DMS 273 (cell line): Measurements from ENCODE around the gene NRG2.

Experiments
- DNase-seq: peaks from one replicate; lab custom pipeline; 2025; ENCODE audit not compliant: unreplicated experiment; lab: John Stamatoyannopoulos, UW

The NRG2 gene

DNA sequence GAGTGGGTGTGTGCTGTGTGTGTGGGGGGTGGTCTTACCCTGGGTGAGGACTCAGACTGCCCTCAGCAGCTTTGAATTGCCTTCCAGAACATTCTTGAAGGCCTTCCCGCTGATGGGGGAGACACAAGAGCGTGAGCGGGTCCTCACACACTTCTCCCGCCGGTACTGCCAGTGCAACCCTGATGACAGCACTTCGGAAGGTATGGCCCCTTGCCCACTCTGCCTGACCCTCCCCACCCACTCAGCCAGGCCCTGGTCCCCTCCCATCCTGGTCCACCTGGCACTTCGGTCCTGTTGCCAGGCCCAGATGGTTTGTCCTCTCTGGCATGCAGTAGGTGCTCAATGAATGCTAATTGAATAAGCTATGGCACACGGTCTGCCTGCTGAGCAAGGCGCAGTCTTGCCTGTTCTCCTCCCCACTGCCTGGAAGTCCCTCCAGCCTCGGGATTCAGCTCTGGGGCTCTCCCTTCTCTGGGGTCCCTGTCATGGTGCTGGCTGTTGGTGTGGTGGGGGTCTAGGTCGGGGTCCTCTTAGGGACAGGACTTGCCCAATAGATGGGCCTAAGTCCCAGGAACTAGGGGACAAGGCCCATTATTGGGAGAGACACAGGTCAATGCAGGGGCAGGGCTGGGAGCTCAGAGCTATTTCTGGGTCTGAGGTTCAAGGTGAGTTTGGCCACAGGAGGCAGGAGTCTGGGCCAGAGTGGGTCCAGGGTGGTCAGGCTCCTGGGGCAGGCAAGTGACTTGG is 221.1 kb downstream of the NRG2 start:
- no peak for DNase-seq

DNA sequence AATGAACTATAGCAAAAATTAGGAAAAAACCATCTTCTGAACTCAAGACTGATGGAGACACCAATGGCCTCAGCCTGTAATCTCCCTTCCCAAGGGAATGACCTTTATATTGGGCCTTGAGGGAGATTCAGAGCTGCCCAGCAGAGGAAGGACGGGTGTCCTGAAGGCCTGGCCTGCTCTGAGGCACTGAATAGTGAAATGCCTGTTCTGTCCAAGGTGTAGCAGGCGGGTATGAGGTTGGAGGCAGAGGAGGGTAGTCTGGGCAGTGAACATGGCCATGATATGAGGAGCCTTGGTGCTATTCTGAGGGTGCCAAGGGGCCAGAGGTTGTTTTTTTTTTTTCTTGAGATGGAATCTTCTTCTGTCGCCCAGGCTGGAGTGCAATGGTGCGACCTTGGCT is 222.5 kb downstream of the NRG2 start:
- no peak for DNase-seq

DNA sequence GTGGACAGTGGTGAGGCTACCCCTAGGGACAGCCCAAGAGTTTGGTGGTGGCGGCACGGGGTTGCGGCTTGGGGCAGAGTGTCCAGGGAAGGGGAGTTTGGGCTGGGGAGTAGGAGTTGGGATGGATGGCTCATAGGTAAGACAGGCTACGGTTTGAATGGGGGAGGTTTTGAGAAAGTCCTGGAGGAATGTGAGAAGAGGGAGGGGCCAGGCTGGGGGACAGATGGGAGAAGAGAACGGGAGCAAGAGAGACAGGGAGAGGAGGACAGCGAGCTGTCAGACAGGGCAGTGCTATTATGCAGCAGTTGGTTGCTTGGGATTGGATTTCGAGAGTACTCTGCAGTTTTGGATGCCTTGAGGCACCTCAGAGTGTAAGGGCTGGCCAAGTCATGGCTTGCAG is 223.0 kb downstream of the NRG2 start:
- DNase-seq: no peak

DNA sequence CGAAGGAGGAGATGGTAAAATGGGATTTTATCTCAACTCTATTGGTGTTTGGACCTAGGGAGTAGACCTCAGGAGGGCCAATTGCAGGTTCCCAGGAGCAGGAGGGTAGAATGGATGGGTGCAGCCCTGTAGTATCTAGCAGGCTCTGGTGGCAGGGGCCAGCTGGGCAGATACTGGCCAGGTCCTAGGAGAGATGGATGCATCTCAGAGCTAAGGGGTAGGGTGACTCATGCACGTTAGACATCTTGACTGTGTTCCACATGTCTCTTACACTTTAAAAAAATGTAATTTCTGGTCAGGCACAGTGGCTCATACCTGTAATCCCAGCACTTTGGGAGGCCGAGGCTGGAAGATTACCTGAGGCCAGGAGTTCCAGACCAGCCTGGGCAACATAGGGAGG is 225.1 kb downstream of the NRG2 start:
- no peak for DNase-seq

DNA sequence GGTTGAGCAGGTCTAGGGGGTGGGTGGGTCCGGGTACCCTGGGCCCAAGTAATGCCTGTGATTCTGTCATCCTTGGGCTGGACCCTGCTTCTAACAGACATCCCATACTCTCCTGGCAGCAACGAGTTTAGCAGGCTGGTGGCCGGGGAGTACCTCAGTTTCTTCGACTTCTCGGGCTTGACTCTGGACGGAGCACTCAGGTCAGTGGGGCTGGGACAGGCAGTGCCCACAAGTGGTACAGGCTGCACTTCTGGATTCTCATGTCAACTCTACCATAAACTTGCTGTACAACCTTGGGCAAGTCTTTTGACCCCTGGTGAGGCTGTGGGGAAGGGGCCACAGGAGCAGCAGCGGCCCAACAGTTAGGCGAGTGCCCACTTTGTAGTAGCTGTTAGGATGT is 225.7 kb downstream of the NRG2 start:
- no peak for DNase-seq

DNA sequence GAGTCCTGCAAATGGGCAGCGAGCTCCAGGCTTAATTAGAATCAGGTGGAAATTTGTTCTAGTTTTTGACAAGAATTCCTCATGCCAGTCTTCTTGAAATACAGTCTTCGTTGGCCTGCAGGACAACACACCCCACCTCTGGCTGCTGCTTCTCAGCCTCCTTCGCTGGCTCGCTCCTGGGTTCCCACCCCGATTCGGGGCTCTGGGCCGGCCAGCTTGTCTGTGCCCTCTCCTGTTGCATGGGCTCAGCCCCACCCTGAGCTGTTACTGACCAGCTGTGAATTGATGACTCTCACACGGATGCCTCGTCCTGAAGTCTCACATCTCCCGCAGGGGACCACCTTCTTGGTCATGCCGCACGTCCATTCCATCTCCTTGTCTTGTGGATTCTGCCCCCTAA is 226.5 kb downstream of the NRG2 start:
- DNase-seq: no peak

DNA sequence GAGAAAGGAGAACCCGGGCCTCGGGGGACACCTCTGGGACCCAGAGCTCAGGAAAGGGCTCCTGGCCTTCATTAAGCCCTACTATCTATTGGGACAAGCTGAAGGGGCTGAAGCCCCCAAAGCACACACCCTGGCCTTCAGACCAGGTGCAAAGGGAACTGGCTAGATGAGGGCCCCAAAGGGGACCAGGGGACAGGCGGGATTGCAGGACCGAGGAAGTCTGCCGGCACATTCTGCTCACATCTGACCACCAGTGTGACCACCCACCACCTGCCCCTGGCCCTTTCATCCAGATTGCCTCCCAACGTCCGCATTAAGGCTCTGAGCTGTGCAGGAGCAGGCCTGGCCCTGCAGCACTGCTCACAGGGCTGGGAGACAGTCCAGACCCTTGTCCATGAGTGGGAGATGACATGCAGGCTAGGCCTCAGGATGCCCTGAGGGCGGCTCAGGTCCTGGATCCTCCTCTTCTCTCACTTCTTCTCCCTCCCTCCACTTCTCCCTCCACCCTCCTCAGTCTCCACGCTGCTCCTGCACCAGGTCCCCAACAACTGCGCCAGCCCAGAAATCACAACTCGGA is 228.3 kb downstream of the NRG2 start:
- DNase-seq: no peak

DNA sequence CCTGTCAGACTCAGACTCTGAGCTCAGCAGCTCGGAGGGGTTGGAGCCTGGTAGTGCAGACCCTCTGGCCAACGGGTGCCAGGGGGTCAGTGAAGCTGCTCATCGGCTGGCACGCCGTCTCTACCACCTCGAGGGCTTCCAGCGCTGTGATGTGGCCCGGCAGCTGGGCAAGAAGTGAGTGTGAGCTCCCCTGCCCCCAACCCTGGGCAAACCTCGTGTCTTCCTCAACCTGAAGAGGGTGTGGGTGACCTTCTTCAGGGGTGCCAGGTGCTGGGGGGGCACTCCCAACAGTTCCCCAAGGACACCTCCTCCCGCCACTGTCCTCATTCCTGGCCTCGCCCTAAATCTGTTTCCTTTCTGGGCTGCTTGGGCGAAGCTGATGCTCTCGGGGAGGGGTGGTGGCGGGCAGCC is 228.9 kb downstream of the NRG2 start:
- no peak for DNase-seq

DNA sequence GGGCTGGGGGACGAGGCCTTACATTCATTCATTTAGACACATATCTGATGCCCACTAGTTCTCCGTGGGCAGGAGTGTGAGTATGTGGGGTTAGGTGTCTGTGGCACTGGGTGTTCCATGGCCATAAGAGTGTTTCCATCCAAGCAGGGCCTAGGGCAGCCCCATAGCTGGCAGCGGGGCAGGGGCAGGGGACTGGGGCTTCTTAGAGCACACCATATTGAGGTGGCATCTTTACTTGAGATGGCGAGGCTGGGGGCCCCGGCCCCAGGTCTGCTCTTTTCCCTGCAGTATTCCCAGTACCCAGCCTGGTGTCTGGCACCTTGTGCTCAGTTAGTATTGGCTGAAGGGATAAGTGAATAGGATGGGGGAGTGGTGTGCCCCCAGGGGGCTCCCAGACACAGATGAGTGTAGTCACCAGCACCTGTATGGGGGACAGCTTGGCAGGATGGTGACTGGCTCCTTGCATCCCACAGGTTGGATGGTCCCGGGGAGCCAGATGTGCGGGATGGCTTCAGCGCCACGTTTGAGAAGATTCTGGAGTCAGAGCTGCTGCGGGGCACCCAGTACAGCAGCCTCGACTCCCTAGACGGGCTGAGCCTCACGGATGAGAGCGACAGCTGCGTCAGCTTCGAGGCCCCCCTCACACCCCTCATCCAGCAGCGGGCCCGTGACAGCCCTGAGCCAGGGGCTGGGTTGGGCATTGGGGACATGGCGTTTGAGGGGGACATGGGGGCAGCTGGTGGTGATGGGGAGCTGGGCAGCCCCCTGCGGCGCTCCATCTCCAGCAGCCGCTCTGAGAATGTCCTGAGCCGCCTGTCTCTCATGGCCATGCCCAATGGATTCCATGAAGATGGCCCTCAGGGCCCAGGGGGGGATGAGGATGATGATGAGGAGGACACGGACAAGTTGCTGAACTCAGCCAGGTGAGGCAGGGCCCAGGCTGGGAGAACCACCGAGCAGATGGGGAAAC is 230.0 kb downstream of the NRG2 start:
- DNase-seq: no peak

DNA sequence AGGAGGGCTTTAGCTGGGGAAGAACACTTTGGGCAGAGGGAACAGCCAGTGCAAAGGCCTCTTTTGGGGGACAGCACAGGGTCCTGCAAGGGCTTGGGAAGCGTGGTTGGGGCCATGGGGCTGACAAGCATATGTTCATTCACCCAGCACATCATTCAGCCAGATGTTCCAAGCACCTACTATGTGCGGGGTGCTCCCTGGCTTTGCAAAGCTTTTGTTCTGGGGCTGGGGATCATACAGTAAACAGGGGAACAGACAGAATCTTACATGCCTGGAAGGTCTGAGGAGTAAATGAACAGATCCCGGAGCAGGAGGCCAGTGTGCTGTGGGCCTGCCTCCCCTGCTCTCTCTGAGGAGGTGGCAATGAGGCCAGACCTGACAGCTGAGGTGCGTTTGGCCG is 230.8 kb downstream of the NRG2 start:
- no peak for DNase-seq

DNA sequence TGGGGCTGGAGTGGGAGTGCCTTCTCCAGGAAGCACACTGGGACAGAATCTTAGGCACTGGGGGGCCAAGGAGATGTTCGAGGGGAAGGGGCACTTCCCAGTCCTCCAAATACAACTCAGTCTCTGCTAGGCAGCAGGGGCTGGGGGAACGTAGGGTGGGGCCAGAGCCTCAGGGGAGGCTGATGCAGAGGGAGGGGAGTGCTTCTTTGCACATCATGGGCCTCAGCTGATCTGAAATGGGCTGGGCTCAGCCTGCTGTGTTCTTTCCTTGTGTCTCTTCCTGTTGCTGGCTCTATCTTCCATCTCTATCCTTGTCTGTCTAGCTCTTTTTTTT is 231.9 kb downstream of the NRG2 start:
- DNase-seq: no peak

DNA sequence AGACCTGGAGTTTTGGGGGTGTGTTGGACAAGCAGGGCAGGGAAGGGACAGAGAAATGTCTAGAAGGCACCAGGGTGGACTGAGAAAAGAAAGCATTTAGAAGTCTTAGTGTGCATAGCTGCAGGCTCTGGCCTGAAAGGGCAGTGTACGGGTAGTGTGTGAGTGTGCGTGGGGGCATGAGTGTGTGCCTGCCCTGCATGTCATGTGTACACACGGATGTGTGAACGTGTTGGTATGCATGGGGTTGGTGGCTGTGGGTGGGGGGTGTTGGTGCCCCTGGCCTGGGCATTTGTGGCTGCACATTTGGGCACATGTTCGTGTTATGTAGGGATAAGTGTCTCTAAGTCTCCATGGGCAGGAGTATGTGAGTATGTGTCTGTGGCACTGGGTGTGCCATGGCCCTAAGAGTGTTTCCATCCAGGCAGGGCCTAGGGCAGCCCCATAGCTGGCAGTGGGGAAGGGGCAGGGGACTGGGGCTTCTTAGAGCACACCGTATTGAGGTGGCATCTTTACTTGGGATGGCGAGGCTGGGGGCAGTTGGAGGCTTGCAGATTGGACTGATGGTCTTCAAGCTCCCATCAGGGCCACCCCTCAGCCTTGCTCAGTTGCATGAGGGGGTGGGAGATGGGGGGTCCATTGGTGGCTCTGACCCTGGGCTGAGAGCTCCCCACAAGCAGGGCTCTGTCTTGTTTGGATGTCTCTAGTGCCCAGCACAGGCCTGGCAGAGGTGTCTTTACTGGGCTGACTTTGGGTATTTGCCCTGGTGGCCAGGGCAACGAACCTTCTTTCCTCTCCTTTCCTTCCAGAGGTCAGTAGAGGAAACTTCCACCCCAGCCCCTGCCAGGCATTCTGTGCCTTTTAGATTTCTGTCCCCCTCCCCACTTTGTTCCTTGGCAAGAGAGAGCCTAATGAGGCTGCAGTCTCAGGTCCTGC is 232.5 kb downstream of the NRG2 start:
- no peak for DNase-seq

DNA sequence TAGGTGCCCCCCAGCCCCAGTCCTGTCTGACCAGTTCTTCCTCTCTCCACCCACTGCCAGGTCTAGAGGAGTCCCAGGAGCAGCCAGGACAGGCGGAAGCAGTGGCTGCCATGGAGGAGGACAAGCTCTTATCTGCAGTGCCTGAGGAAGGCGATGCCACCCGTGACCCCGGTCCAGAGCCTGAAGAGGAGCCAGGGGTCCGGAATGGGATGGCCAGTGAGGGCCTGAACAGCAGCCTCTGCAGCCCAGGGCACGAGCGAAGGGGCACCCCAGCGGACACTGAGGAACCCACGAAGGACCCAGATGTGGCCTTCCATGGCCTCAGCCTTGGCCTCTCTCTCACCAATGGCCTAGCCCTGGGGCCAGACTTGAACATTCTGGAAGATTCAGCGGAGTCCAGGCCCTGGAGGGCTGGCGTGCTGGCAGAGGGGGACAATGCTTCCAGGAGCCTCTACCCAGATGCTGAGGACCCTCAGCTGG is 233.7 kb downstream of the NRG2 start:
- DNase-seq: no peak

DNA sequence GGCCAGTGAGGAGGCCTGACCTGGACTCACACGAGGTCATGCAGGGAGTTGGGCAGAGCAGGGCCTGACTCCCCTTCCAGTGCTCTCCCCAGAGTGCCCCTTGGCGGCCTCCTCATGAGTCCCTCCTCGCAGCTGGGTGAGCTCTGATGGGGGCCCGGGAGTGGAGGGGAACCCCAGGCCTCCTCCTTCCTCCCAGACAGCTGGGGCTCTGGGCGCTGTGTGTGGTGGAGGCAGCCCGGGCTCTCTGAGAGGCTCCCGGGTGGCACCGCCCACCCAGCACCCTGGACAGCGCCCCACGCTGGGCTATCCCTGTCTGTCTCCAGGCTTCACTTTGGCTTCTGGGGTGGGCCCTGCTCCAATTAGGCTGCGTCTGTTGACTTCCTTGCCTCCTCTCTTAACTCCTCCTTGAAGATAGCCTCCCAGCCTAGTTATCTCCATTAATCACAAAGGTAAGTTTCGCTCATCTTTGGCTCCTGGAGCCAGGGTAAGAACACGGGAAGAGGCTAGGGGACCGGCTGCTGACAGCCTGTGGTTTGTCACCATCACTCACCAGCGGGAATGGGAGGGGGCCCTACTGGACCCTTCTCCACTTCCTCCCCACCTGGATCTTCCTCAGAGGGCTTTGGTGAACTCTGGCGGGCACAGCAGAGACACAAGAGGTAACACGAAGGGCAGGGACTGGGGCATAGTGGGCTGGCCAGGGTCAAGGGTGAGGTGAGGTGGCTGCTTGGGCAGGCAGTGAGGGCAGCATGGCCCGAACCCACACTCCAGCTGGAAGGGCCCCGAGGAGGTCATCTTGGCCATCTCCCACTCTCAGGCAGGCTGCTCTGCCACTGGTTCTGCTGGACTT is 234.4 kb downstream of the NRG2 start:
- peak; percentile 23 for DNase-seq

DNA sequence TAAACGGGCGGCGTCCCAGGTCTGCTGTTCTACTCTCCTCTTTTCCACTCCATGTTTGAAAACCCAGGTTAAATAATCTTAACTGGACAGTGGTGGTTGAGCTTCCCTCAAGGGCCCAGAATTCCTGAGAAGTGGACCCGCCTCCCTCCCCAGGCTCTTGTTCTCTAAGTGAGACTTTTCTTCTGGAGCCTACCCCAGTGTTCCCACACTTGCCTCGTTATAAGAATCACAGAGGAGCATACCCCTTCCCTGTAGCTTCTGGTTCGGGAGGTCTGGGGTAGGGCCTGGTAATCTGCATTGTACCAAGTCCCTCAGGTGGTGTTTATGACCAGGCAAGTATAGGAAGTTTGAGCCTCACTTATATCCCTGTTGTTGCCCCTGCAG is 235.5 kb downstream of the NRG2 start:
- DNase-seq: no peak

DNA sequence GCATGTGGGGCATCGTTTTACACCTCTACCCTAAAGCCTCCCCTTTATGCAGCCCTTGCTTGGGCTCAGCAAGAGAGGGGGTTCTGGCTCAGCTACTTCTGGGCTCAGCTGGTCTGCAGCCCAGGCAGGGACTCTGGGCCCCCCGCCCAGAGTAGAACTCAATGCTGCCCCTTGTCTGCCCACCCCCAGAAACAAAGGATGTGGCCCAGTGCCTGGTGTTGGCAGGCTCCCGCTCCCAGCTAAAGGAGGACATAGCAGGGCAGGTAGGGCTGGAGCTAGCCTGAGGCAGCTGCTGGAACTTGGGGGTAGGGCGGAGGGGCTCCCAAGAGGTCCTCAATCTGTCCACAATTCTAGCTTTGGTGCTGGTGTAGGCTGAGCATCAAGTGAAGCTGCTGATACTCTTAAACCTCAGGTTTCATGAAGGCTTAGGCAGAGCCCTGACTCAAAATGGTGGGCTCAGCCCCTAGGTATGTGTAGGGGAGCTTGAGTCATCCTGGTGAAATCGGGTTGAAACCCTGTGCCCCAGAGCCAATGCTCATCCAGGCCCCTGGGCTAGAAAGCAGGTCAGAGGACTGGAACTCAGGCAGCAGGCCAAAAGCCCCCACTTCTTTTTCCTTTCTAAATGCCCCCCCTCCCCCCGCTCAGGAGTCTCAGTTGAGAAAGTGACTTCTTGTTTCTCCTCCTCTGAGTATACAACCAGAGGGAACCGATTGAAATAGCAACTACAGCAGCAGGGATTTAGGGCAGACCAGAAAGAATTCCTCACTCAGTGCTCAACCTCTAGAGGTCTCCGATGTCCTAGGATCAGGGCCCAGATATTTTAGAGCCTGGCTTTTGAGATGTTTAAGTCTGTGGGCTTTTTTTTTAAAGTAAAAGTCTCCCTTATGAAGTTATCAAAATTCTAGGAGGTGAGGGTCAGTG is 236.1 kb downstream of the NRG2 start:
- peak; percentile 23 for DNase-seq

DNA sequence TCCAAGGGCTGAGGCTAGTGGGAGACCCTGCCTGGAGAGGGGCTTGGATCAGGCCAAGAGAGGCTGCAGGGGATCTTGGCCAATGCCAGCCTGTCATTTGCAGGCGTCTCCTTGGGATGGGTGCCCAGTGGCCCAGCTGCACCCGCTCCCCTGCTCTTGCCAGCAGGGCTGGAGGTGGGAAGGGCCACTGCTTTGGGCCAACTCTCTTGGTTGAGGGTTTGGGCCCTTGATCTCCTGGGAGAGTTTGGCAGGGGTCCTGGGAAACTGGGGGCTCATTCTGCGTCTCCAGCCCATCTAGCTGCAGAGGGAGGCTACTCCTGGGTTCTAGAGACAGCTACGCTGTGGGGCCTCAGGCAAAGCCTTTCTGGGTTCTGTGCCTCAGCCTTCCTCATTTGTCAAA is 237.0 kb downstream of the NRG2 start:
- no peak for DNase-seq

DNA sequence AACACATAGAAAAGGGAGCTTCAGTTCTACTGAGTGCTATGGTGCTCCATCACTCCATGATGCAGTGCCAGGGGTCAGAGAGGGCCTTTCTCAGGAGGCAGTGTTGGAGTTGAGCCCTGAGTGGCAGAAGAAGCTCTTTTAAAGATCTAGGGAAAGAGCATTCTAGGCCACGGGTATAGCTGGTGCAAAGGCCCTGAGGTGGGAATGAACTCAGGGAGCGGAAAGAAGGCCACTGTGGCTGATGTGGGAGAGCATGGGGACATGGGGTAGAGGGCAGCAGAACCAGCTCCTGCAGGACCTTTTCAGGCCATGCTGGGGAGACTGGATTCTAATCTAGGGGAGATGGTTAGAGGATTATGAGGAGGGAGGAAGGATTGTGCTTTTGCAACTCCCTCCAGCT is 237.6 kb downstream of the NRG2 start:
- DNase-seq: no peak
